ENCODE data around the gene ITSN1.

- TF ChIP-seq CTCF (IDR thresholded peaks at IDR 0.05) (no peak), ZFX (IDR thresholded peaks at IDR 0.05; ENCODE audit: borderline replicate concordance) (no peak)
Measured at GRCh38 chr21:33852485-33852884, 210.2 kb downstream of the ITSN1 start.
